ENCODE measurements around the gene ID3.

ID3 gene

DNA sequence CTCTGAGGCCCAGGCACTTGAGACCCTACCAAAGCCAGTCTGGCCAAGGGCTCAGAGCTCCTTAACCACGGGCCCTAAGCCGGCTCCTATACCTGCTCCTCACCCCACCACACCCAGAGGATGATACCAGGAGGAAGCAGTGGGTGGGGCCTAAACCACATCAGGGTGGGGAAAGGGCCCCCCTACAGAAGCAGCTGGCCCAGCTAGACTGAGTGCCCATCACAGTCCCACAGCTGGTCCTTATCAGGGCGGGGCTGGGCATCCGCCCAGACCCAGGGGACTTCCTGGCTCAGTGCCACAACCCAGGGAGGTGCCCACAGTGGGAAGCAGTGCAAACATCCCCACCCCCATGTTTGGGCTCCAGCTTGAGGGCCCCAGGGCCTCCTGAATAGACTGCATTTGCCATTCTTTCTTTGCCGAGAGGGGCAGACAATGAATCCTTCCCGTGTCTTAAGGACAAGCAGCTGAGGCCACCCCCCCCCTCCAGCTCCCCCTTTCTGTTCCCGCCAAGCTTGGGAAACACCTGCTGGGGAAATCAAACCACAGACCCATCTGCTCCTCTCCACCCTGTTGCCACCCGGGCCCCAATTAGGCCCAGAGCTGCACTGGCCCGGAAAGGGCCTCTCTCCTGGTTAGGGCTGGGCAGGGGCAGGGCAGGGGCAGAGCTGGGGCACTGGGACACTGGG, 34.4 kb downstream of the ID3 start:
- peak; percentile 89 for DNase-seq

DNA sequence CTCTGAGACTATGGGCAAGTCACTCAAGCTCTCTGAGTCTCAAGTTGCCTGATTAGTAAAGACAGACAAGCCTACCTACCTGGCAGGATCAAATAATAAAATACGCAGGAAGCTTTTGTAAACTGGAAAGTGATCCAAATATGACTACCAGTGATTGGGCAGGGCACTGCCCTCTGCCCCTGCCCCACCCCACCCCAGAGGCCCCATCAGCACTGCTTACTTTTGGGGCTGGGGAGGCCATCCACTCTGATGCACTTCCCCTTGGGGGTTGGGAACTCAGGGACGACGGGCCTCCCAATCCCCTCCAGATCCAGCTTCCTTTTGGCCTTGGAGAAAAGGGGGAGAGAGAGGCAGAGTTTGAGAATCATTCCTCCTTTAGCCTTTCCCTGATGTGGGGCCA, 35.1 kb downstream of the ID3 start:
- DNase-seq, result no peak

DNA sequence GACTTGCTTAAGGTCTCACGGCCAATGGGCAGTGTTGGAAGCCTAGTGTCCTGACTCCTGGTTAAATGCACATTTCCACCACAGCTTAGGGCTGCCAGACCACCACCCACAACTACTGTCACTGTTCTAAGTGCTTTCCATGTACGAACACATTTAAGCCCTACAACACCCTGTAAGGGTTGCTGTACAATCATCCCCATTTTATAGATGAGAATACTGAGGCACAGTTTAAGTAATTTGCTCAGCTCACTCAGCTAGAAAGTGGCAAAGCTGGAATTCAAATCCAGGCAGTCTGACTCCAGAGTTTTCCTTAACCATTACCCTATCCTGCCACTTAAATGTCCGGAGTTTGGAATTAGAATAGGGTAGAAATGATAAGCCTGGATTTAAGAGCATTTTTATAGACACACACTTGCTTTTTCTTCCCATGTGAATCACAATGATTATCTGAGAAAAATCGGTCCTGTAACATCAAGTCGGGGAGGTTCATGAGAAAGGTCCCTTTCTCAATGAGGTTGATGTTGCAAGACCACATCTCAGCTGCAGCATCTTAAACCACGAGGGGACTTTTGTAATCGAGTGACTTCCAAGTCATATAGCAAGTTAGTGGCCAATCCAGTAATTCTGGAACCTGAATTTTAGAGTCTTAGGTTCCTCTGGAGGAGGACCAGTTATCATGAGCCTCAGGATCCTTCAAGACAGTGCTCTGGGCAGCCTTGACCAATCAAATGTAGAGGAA, 36.9 kb downstream of the ID3 start:
- no peak for DNase-seq

DNA sequence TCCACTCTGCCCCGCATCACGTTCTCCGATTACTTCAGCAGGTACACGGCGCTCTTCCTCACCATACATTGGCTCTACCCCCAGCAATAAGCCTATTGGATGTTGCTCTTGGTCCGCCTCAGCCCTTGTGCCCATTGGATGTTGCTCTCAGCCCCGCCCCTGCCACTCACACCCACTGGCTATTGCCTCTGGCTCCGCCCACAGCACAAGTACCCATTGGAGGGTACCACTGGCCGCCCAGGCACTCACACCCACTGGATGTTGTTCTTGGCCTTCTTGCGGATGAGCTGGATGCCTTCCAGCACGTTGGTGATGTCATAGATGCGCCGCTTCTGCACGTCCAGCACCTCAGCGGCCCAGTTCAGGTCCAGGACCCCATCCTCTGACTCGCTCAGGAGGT, 37.7 kb downstream of the ID3 start:
- DNase-seq, result no peak

DNA sequence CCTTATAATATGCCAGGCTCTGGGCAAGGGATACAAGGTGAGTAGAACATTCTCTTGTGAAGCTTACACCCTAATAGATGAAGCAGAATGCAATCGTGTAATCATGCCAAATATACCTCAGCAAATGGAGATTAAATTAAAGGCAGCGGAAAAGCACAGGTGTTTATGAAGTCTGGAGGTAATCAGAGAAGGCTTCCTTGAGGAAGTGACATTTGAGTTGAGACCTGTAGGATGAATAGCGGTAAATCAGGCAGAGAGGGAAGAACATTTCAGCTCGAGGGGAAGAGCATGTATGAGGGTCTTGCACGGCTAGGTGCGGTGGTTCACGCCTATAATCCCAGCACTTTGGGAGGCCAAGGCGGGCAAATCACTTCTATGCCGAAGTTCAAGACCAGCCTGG, 41.7 kb downstream of the ID3 start:
- DNase-seq, result no peak

DNA sequence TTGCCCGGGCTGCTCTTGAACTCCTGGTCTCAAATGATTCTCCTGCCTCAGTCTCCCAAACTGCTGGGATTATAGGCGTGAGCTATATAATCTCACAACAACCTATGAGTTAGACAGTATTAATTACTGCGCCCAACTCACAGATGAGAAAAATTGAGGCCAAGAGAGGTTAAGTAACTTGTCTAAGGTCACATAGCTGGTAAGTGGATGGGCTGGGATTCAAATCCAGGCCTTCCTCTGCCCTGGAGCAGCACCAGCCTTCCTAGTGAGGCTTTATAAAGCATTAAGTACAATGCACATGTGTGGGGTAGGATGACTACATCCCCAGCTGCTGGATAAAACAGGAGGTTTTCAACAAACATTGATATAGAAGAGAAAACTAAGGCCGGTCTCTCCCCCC, 43.4 kb downstream of the ID3 start:
- no peak for DNase-seq

DNA sequence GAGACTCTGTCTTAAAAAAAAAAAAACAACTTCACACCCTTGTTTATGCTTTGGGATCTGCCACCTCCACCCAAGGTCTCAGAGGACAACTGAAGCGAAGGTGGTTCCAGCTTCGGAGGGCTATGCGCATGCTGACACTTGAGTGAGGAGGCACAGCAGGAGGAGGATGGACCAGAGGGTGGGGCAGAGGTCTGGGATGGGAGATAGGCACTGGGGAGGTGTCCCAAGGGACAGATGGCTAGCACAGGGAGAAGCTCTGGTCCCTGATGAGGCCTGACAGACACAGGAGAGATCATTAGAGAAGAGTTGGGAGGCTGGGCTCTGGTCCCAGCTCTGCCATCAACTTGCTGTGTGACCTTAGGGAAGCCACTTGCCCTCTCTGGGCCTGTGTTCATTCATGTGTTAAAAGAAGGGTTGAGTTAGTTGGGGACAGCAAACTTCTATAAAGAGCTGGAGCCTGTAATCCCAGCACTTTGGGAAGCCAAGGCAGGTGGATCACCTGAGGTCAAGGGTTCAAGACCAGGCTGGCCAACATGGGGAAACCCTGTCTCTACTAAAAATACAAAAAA, 45.1 kb downstream of the ID3 start:
- DNase-seq, result no peak

DNA sequence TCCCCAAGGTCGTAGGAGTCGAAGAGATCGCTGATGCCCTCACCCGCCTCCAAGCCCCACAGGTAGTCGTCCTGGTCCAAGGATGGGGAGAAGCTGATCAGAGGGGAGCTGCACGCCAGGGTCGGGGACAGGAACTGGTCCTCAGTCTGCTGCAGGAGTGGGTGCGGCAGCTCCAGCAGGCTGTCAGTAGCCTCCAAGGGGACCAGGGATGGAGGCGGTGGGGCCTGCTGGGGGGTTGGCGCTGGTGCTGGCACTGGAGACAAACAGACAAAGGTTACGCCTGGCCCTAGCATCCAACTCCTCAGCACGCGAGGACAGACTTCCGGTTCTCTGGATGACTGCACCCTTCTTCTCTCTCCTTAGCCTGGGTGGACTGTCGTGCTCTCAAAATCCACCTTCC, 49.4 kb downstream of the ID3 start:
- DNase-seq, result no peak
